Muscle of back (tissue), 13 donors: ENCODE measurements around the gene UCHL3. TPM values are rescaled to one million over a fixed set of nuclear protein-coding genes. Genes with fewer than 3 reads are reported as not detected.

Experiments
- DNase-seq, 3 donors: peaks; one replicate each; pipeline versions ENCODE4 v3.0.0 to v3.0.0-alpha.2; 2013
- long read RNA-seq, 9 donors: transcript quantifications; one replicate each; lab custom pipeline, GENCODE V29; 2026
- polyA plus RNA-seq, 10 donors: library from polyadenylated mRNA; unstranded; fragments of 120-200 nt; gene quantifications; one replicate each; pipeline ENCODE4 v1.2.1, GENCODE V29; 2013; ENCODE audit not compliant: insufficient read length in 10 of 10

Gene UCHL3
- polyA plus RNA-seq = 10 to 100 TPM; 13.0 to 28.9 (median 19.7) TPM
- long read RNA-seq, donor 1, partial matches to known transcripts = 0 of 9 reads
- long read RNA-seq, donor 1, other reads (novel, unspliced or antisense) = 8 of 9 reads
- long read RNA-seq, donor 2 = 0 reads
- long read RNA-seq, donor 3 = 0 reads
- long read RNA-seq, donor 4, partial matches to known transcripts = 0 of 7 reads
- long read RNA-seq, donor 4, other reads (novel, unspliced or antisense) = 7 of 7 reads
- long read RNA-seq, donor 5, partial matches to known transcripts = 0 of 20 reads
- long read RNA-seq, donor 5, other reads (novel, unspliced or antisense) = 18 of 20 reads
- long read RNA-seq, donor 6, partial matches to known transcripts = 0 of 11 reads
- long read RNA-seq, donor 6, other reads (novel, unspliced or antisense) = 10 of 11 reads
- long read RNA-seq, donor 7, partial matches to known transcripts = 0 of 6 reads
- long read RNA-seq, donor 7, other reads (novel, unspliced or antisense) = 6 of 6 reads
- long read RNA-seq, donor 8, partial matches to known transcripts = 0 of 5 reads
- long read RNA-seq, donor 8, other reads (novel, unspliced or antisense) = 5 of 5 reads
- long read RNA-seq, donor 9, partial matches to known transcripts = 0 of 1 reads
- long read RNA-seq, donor 9, other reads (novel, unspliced or antisense) = 0 of 1 reads

- DNase-seq = peak; percentile 96 to 99 (median 98)
Observed at GRCh38 chr13:75549262-75550158, at the start of gene UCHL3. Gene UCHL3 (plus strand): TSS chr13:75549791. CDS start chr13:75549821, 30 bp downstream.

- peak in 2 of 3 donors; percentile 17 to 27 for DNase-seq
Observed at GRCh38 chr13:75505327-75505726, 44.3 kb upstream of the UCHL3 start.

- no peak for DNase-seq
Observed at GRCh38 chr13:75506018-75506417, 43.6 kb upstream of the UCHL3 start.

- no peak for DNase-seq
Observed at GRCh38 chr13:75507027-75508001, 42.3 kb upstream of the UCHL3 start.

- no peak for DNase-seq
Observed at GRCh38 chr13:75508002-75508548, 41.5 kb upstream of the UCHL3 start.

GRCh38 chr13:75511051-75511625, 38.5 kb upstream of the UCHL3 start:
- no peak for DNase-seq

GRCh38 chr13:75512253-75512652, 37.3 kb upstream of the UCHL3 start:
- peak in 2 of 3 donors; percentile 33 to 40 for DNase-seq

- no peak for DNase-seq
Observed at GRCh38 chr13:75513271-75513670, 36.3 kb upstream of the UCHL3 start.

GRCh38 chr13:75514080-75514995, 35.3 kb upstream of the UCHL3 start:
- no peak for DNase-seq

- DNase-seq = no peak
Observed at GRCh38 chr13:75518439-75519088, 31.0 kb upstream of the UCHL3 start.

GRCh38 chr13:75521956-75522355, 27.6 kb upstream of the UCHL3 start:
- DNase-seq = no peak

GRCh38 chr13:75530549-75530961, 19.0 kb upstream of the UCHL3 start:
- no peak for DNase-seq

GRCh38 chr13:75533861-75534260, 15.7 kb upstream of the UCHL3 start:
- no peak for DNase-seq

- peak; percentile 86 to 94 (median 87) for DNase-seq
Observed at GRCh38 chr13:75537401-75538365, 11.9 kb upstream of the UCHL3 start, which contains the start of gene COMMD6. Gene COMMD6 (minus strand): TSS chr13:75537841. CDS start chr13:75537805, 36 bp downstream.

GRCh38 chr13:75541287-75541686, 8.3 kb upstream of the UCHL3 start:
- peak in 1 of 3 donors; percentile 17 for DNase-seq

- no peak for DNase-seq
Observed at GRCh38 chr13:75541961-75542360, 7.6 kb upstream of the UCHL3 start.
